ENCODE results near the gene TBC1D2B.
A peak's percentile ranks its signal among the peaks of the same experiment; 100 is the strongest.
"Not testable (repeated sequence)": the region's sequence is repeated elsewhere in the genome, so short reads cannot be mapped to it uniquely, and the experiment has no call there.

Gene TBC1D2B

GRCh38 chr15:77973273-77974097, 104.0 kb downstream of the TBC1D2B start:
- H3K4me3 ChIP-seq; H3K9me3 ChIP-seq; H3K36me3 ChIP-seq (replicated peaks); in situ Hi-C loops (cut with MboI; ENCODE audit: low sequenced_read_pairs); H3K4me1 ChIP-seq; H3K27me3 ChIP-seq (ENCODE audit: low read depth); DNase-seq (ENCODE audit: low spot score in 2 of 2): not testable (repeated sequence)

- not testable (repeated sequence) for H3K27me3 ChIP-seq (ENCODE audit: low read depth); H3K4me1 ChIP-seq
Observed at GRCh38 chr15:77972706-77973105, 104.8 kb downstream of the TBC1D2B start.

GRCh38 chr15:77971875-77972274, 105.6 kb downstream of the TBC1D2B start:
- in situ Hi-C loops (cut with MboI; ENCODE audit: low sequenced_read_pairs); H3K4me1 ChIP-seq; H3K4me3 ChIP-seq; H3K27me3 ChIP-seq (ENCODE audit: low read depth); H3K9me3 ChIP-seq; H3K36me3 ChIP-seq (replicated peaks): not testable (repeated sequence)
- peak in 1 of 2 experiments; percentile 6 for DNase-seq (ENCODE audit: low spot score in 2 of 2)

More at GRCh38 chr15:77972706-77973105, 104.8 kb downstream of the TBC1D2B start:
- H3K9me3 ChIP-seq; H3K36me3 ChIP-seq (replicated peaks); H3K4me3 ChIP-seq; in situ Hi-C loops (cut with MboI; ENCODE audit: low sequenced_read_pairs): not testable (repeated sequence)
- DNase-seq (ENCODE audit: low spot score in 2 of 2) = peak in 1 of 2 experiments; percentile 3

- H3K4me1 ChIP-seq; H3K27me3 ChIP-seq (ENCODE audit: low read depth); H3K9me3 ChIP-seq; in situ Hi-C loops (cut with MboI; ENCODE audit: low sequenced_read_pairs); H3K36me3 ChIP-seq (replicated peaks); DNase-seq (ENCODE audit: low spot score in 2 of 2); H3K4me3 ChIP-seq: not testable (repeated sequence)
Observed at GRCh38 chr15:77970813-77971360, 106.6 kb downstream of the TBC1D2B start.

GRCh38 chr15:77969055-77969454, 108.5 kb downstream of the TBC1D2B start:
- H3K4me1 ChIP-seq = no peaks in the 10 kb centered on the region
- DNase-seq (ENCODE audit: low spot score in 2 of 2) = no peak
- no peak overlapping the region for H3K4me3 ChIP-seq
- H3K36me3 ChIP-seq (replicated peaks) = no peaks in the 10 kb centered on the region
- H3K27me3 ChIP-seq (ENCODE audit: low read depth) = peaks cover 11% of the 10 kb centered on the region
- H3K9me3 ChIP-seq = 0 out of 2 replicates have a peak, but pooled peaks cover 2% of the 10 kb centered on the region
- in situ Hi-C loops (cut with MboI; ENCODE audit: low sequenced_read_pairs) = no loop called here

GRCh38 chr15:77967798-77968197, 109.7 kb downstream of the TBC1D2B start:
- Histone ChIP-seq H3K27me3 (ENCODE audit: low read depth) (peaks cover 13% of the 10 kb centered on the region), H3K9me3 (0 out of 2 replicates have a peak, but pooled peaks cover 2% of the 10 kb centered on the region), H3K4me3 (no peak overlapping the region), H3K36me3 (replicated peaks) (no peaks in the 10 kb centered on the region), H3K4me1 (no peaks in the 10 kb centered on the region)
- no peak for DNase-seq (ENCODE audit: low spot score in 2 of 2)
- in situ Hi-C loops (cut with MboI; ENCODE audit: low sequenced_read_pairs) = no loop called here

GRCh38 chr15:77967235-77967615, 110.3 kb downstream of the TBC1D2B start:
- H3K4me1 ChIP-seq; H3K9me3 ChIP-seq; in situ Hi-C loops (cut with MboI; ENCODE audit: low sequenced_read_pairs); H3K4me3 ChIP-seq; H3K36me3 ChIP-seq (replicated peaks): not testable (repeated sequence)
- H3K27me3 ChIP-seq (ENCODE audit: low read depth) = peaks cover 15% of the 10 kb centered on the region
- DNase-seq (ENCODE audit: low spot score in 2 of 2) = peak in 1 of 2 experiments; percentile 13

GRCh38 chr15:77966540-77967234, 110.8 kb downstream of the TBC1D2B start:
- no peaks in the 10 kb centered on the region for H3K4me1 ChIP-seq
- DNase-seq (ENCODE audit: low spot score in 2 of 2) = peak; percentile 83 to 85
- in situ Hi-C loops (cut with MboI; ENCODE audit: low sequenced_read_pairs) = no loop called here
- no peaks in the 10 kb centered on the region for H3K36me3 ChIP-seq (replicated peaks)
- H3K27me3 ChIP-seq (ENCODE audit: low read depth) = peaks cover 18% of the 10 kb centered on the region
- H3K4me3 ChIP-seq = no peak overlapping the region
- H3K9me3 ChIP-seq = 0 out of 2 replicates have a peak, but pooled peaks cover 2% of the 10 kb centered on the region

GRCh38 chr15:77964193-77964592, 113.3 kb downstream of the TBC1D2B start:
- Histone ChIP-seq H3K27me3 (ENCODE audit: low read depth) (peaks cover 16% of the 10 kb centered on the region), H3K4me3 (no peak overlapping the region), H3K4me1 (peaks cover 7% of the 10 kb centered on the region), H3K36me3 (replicated peaks) (no peaks in the 10 kb centered on the region), H3K9me3 (0 out of 2 replicates have a peak, but pooled peaks cover 2% of the 10 kb centered on the region)
- in situ Hi-C loops (cut with MboI; ENCODE audit: low sequenced_read_pairs) = no loop called here
- no peak for DNase-seq (ENCODE audit: low spot score in 2 of 2)

- Histone ChIP-seq H3K9me3 (0 out of 2 replicates have a peak, but pooled peaks cover 2% of the 10 kb centered on the region), H3K4me1 (peaks cover 7% of the 10 kb centered on the region), H3K27me3 (ENCODE audit: low read depth) (peaks cover 19% of the 10 kb centered on the region), H3K36me3 (replicated peaks) (no peaks in the 10 kb centered on the region), H3K4me3 (no peak overlapping the region)
- DNase-seq (ENCODE audit: low spot score in 2 of 2) = peak; percentile 89 to 97
- in situ Hi-C loops (cut with MboI; ENCODE audit: low sequenced_read_pairs) = loop anchor here (5.0 kb wide), 2 partner anchors 148 to 283 kb away; no protein-coding TSS in a partner anchor
Observed at GRCh38 chr15:77959432-77959879, 118.1 kb downstream of the TBC1D2B start.

GRCh38 chr15:77958716-77959431, 118.6 kb downstream of the TBC1D2B start:
- H3K4me3 ChIP-seq; H3K9me3 ChIP-seq; H3K4me1 ChIP-seq; H3K36me3 ChIP-seq (replicated peaks): not testable (repeated sequence)
- DNase-seq (ENCODE audit: low spot score in 2 of 2) = peak in 1 of 2 experiments; percentile 7
- in situ Hi-C loops (cut with MboI; ENCODE audit: low sequenced_read_pairs) = loop anchor here (5.0 kb wide), 2 partner anchors 148 to 283 kb away; no protein-coding TSS in a partner anchor
- peaks cover 14% of the 10 kb centered on the region for H3K27me3 ChIP-seq (ENCODE audit: low read depth)

- H3K27me3 ChIP-seq (ENCODE audit: low read depth) = peaks cover 14% of the 10 kb centered on the region
- DNase-seq (ENCODE audit: low spot score in 2 of 2); H3K4me3 ChIP-seq; H3K9me3 ChIP-seq; H3K36me3 ChIP-seq (replicated peaks); H3K4me1 ChIP-seq: not testable (repeated sequence)
- in situ Hi-C loops (cut with MboI; ENCODE audit: low sequenced_read_pairs) = loop anchor here (5.0 kb wide), 2 partner anchors 149 to 284 kb away; no protein-coding TSS in a partner anchor
Observed at GRCh38 chr15:77958021-77958420, 119.5 kb downstream of the TBC1D2B start.

GRCh38 chr15:77953926-77954325, 123.6 kb downstream of the TBC1D2B start:
- H3K4me1 ChIP-seq; H3K36me3 ChIP-seq (replicated peaks); H3K4me3 ChIP-seq; H3K27me3 ChIP-seq (ENCODE audit: low read depth); H3K9me3 ChIP-seq; in situ Hi-C loops (cut with MboI; ENCODE audit: low sequenced_read_pairs): not testable (repeated sequence)
- peak in 1 of 2 experiments; percentile 4 for DNase-seq (ENCODE audit: low spot score in 2 of 2)
